ENCODE results near the gene SMURF2. TPM values are rescaled to one million over a fixed set of nuclear protein-coding genes. Genes with fewer than 3 reads are reported as not detected.

Gene SMURF2
- total RNA-seq, 1 experiment from 2014 or later: 127 TPM

- no peak for TF ChIP-seq EGR1 (IDR thresholded peaks at IDR 0.05; ENCODE audit: low read depth)
- TF ChIP-seq ZNF274 (IDR thresholded peaks at IDR 0.05; ENCODE audit: low read depth, low read length): no peak
- no peak for TF ChIP-seq ZFX (IDR thresholded peaks at IDR 0.05)
- TF ChIP-seq POLR2AphosphoS5 (IDR thresholded peaks at IDR 0.05; ENCODE audit: low read depth, low read length): no peak
- TF ChIP-seq SP1 (IDR thresholded peaks at IDR 0.05; ENCODE audit: low read depth): no peak
- TF ChIP-seq TCF7L2 (IDR thresholded peaks at IDR 0.05; ENCODE audit: borderline replicate concordance, extremely low read depth, insufficient read depth, insufficient read length): no peak
These were observed 132.9 kb downstream of the SMURF2 start (continued) for GRCh38 chr17:64529221-64529620.

GRCh38 chr17:64527914-64528313, 134.2 kb downstream of the SMURF2 start:
- Histone ChIP-seq H3K27me3 (ENCODE audit: insufficient read depth, low read length) (no peaks in the 10 kb centered on the region), H3K9ac (ENCODE audit: low read length) (no peak overlapping the region), H3K4me1 (ENCODE audit: control insufficient read depth in 1 of 2, insufficient read depth in 2 of 2, low read length in 2 of 2) (no peaks in the 10 kb centered on the region), H3K27ac (ENCODE audit: low read depth, low read length) (no peak overlapping the region), H4K20me1 (ENCODE audit: insufficient read depth) (peaks cover 3% of the 10 kb centered on the region; the same call in 1 of the 2 replicates), H3K9me2 (ENCODE audit: insufficient read depth) (no peaks in the 10 kb centered on the region), H2AFZ (ENCODE audit: low read depth, low read length, poor library complexity, severe bottlenecking) (no peak overlapping the region), H3K79me2 (ENCODE audit: insufficient read depth, low read length) (peaks cover 9% of the 10 kb centered on the region; the same call in 1 of the 2 replicates), H3K4me2 (ENCODE audit: low read length) (no peak overlapping the region), H3K9me3 (ENCODE audit: control insufficient read depth in 1 of 2, insufficient read depth in 1 of 2, low read depth in 1 of 2, low read length in 2 of 2) (no peaks in the 10 kb centered on the region), H3K36me3 (ENCODE audit: control insufficient read depth in 1 of 2, insufficient read depth in 2 of 2, low read length in 2 of 2) (peaks cover 82 to 85% of the 10 kb centered on the region in 2 experiments), H3K4me3 (replicated peaks in 1 of 2; ENCODE audit: low read depth in 1 of 2, low read length in 2 of 2) (no peak overlapping the region)
- ChIA-PET RAD21 (ENCODE audit: low non-redundant PET in 1 of 2, low total read pairs in 2 of 2, uncharacterized antibody in 2 of 2, unreplicated experiment in 2 of 2) (no interaction called here), CTCF (no interaction called here), POLR2A (interaction anchor here (1.1 kb wide), 1 partner anchor 21 kb away, joined by 3 read pairs; the partner anchor contains the start of genes CEP95 and DDX5)
- intact Hi-C loops (cut with micrococcal nuclease): no loop called here
- no TSS peak for BruUV-seq (replicated peaks)
- ATAC-seq: no peak
- no peak for DNase-seq (ENCODE audit: low read depth, low spot score)
- no peak for TF ChIP-seq REST (IDR thresholded peaks at IDR 0.05; ENCODE audit: low read depth)
- TF ChIP-seq POLR2AphosphoS5 (IDR thresholded peaks at IDR 0.05; ENCODE audit: low read depth, low read length): no peak
- no peak for TF ChIP-seq CTCF (IDR thresholded peaks at IDR 0.05 in 2 of 3, conservative IDR thresholded peaks at IDR 0.05 in 1 of 3; ENCODE audit: borderline replicate concordance in 1 of 3, insufficient read depth in 1 of 3, low read depth in 2 of 3, low read length in 2 of 3)
- no peak for TF ChIP-seq ATF3 (IDR thresholded peaks at IDR 0.05)
- no peak for TF ChIP-seq SP1 (IDR thresholded peaks at IDR 0.05; ENCODE audit: low read depth)
- no peak for TF ChIP-seq CBX3 (IDR thresholded peaks at IDR 0.05; ENCODE audit: low read depth)
- TF ChIP-seq FOSL1 (IDR thresholded peaks at IDR 0.05; ENCODE audit: low read depth): no peak
- no peak for TF ChIP-seq YY1 (IDR thresholded peaks at IDR 0.05; ENCODE audit: extremely low read depth, insufficient replicate concordance, low read depth, low read length)
- no peak for TF ChIP-seq EZH2phosphoT487 (IDR thresholded peaks at IDR 0.05; ENCODE audit: borderline replicate concordance)
- TF ChIP-seq SRF (IDR thresholded peaks at IDR 0.05; ENCODE audit: low read depth): no peak
- no peak for TF ChIP-seq POLR2A (IDR thresholded peaks at IDR 0.05; ENCODE audit: borderline replicate concordance, extremely low read depth, insufficient read depth, insufficient read length)
- TF ChIP-seq SIN3A (IDR thresholded peaks at IDR 0.05; ENCODE audit: low read depth): no peak
- no peak for TF ChIP-seq ZNF274 (IDR thresholded peaks at IDR 0.05; ENCODE audit: low read depth, low read length)
- no peak for TF ChIP-seq ELF1 (IDR thresholded peaks at IDR 0.05; ENCODE audit: borderline replicate concordance, low read depth)
- no peak for TF ChIP-seq RAD21 (IDR thresholded peaks at IDR 0.05; ENCODE audit: low read depth)
- no peak for TF ChIP-seq EGR1 (IDR thresholded peaks at IDR 0.05; ENCODE audit: low read depth)
- TF ChIP-seq ZFX (IDR thresholded peaks at IDR 0.05): no peak
- TF ChIP-seq MAX (IDR thresholded peaks at IDR 0.05): no peak

All from HCT116 (cell line).